Activated CD4-positive, alpha-beta T cell treated with anti-CD3 and anti-CD28 coated beads for 1 hour (primary cell): Measurements from ENCODE around the gene RAB5IF.
"Not testable (repeated sequence)": the region's sequence is repeated elsewhere in the genome, so short reads cannot be mapped to it uniquely, and the experiment has no call there.

ENCODE experiments used
- DNase-seq: peaks from one replicate; pipeline ENCODE4 v3.0.0-alpha.2; 2020

RAB5IF gene

GRCh38 chr20:36631646-36632045, 26.1 kb downstream of the RAB5IF start:
- DNase-seq: no peak

GRCh38 chr20:36632147-36632486, 26.5 kb downstream of the RAB5IF start:
- no peak for DNase-seq

GRCh38 chr20:36632487-36633284, 27.1 kb downstream of the RAB5IF start:
- no peak for DNase-seq

GRCh38 chr20:36633285-36633772, 27.8 kb downstream of the RAB5IF start:
- no peak for DNase-seq

GRCh38 chr20:36634342-36634741, 28.8 kb downstream of the RAB5IF start:
- no peak for DNase-seq

- DNase-seq: not testable (repeated sequence)
Observed at GRCh38 chr20:36638876-36639400, 33.4 kb downstream of the RAB5IF start.

GRCh38 chr20:36641506-36641843, 35.9 kb downstream of the RAB5IF start:
- no peak for DNase-seq

GRCh38 chr20:36642136-36642535, 36.6 kb downstream of the RAB5IF start:
- no peak for DNase-seq

GRCh38 chr20:36644032-36644705, 38.6 kb downstream of the RAB5IF start:
- DNase-seq: peak; percentile 40

GRCh38 chr20:36644706-36645095, 39.1 kb downstream of the RAB5IF start:
- no peak for DNase-seq

GRCh38 chr20:36645353-36645752, 39.8 kb downstream of the RAB5IF start:
- DNase-seq: no peak

GRCh38 chr20:36645998-36646397, 40.4 kb downstream of the RAB5IF start, which contains the start of gene SLA2:
Gene SLA2, minus strand, starts transcription at chr20:36646196. Its CDS starts 4,861 bp downstream, at chr20:36641335.
- peak; percentile 48 for DNase-seq

- no peak for DNase-seq
Observed at GRCh38 chr20:36646678-36647077, 41.1 kb downstream of the RAB5IF start.

- DNase-seq: no peak
Observed at GRCh38 chr20:36647196-36648121, 41.9 kb downstream of the RAB5IF start.

GRCh38 chr20:36653456-36653855, 47.9 kb downstream of the RAB5IF start:
- DNase-seq: no peak

GRCh38 chr20:36654506-36654905, 48.9 kb downstream of the RAB5IF start:
- no peak for DNase-seq

- DNase-seq: no peak
Observed at GRCh38 chr20:36655004-36655403, 49.4 kb downstream of the RAB5IF start.

- DNase-seq: no peak
Observed at GRCh38 chr20:36656733-36657132, 51.2 kb downstream of the RAB5IF start.

GRCh38 chr20:36658300-36658699, 52.7 kb downstream of the RAB5IF start:
- DNase-seq: no peak
